GM23248 (cell line): ENCODE data around the gene PLXND1. TPM values are rescaled to one million over a fixed set of nuclear protein-coding genes. Genes with fewer than 3 reads are reported as not detected.

ENCODE experiments used
- DNase-seq: peaks from one replicate; pipeline ENCODE4 v3.0.0-alpha.2; 2015
- H2AFZ ChIP-seq: fragments of 200-600 bp; sonication (generic); 2 replicates; pipeline ENCODE4 v1.6.1; 2016; ENCODE audit warnings: antibody characterized with exemption
- H3F3A ChIP-seq: fragments of 200-600 bp; sonication (generic); 2 replicates; pipeline ENCODE4 v1.6.1; 2016; ENCODE audit warnings: mild to moderate bottlenecking, antibody characterized with exemption, mixed run types; ENCODE audit not compliant: insufficient read depth
- H3K27ac ChIP-seq: fragments of 200-600 bp; sonication (generic); 2 replicates; pipeline ENCODE4 v1.5.1; 2016; ENCODE audit warnings: mild to moderate bottlenecking
- H3K27me3 ChIP-seq: fragments of 200-600 bp; sonication (generic); replicated peaks from 2 replicates; pipeline ENCODE4 v1.6.1; 2016; ENCODE audit warnings: mild to moderate bottlenecking; ENCODE audit not compliant: insufficient read depth
- H3K36me3 ChIP-seq: fragments of 200-600 bp; sonication (generic); 2 replicates; pipeline ENCODE4 v1.6.1; 2016; ENCODE audit warnings: low read depth, mild to moderate bottlenecking
- H3K4me1 ChIP-seq: fragments of 200-600 bp; sonication (generic); 2 replicates; pipeline ENCODE4 v1.6.1; 2016; ENCODE audit warnings: mild to moderate bottlenecking; ENCODE audit not compliant: insufficient read depth
- H3K4me2 ChIP-seq: fragments of 200-600 bp; sonication (generic); one replicate; pipeline ENCODE4 v1.6.1; 2016; ENCODE audit warnings: mild to moderate bottlenecking; ENCODE audit not compliant: unreplicated experiment
- H3K4me3 ChIP-seq: fragments of 200-600 bp; sonication (generic); 2 replicates; pipeline ENCODE4 v1.5.1; 2016; ENCODE audit warnings: mild to moderate bottlenecking
- H3K79me2 ChIP-seq: fragments of 200-600 bp; sonication (generic); 2 replicates; pipeline ENCODE4 v1.6.1; 2016; ENCODE audit warnings: mild to moderate bottlenecking; ENCODE audit not compliant: insufficient read depth
- H3K9ac ChIP-seq: fragments of 200-600 bp; sonication (generic); 2 replicates; pipeline ENCODE4 v1.6.1; 2016; ENCODE audit warnings: mild to moderate bottlenecking
- H3K9me2 ChIP-seq: fragments of 200-600 bp; sonication (generic); 2 replicates; pipeline ENCODE4 v1.6.1; 2016; ENCODE audit warnings: mixed run types, mild to moderate bottlenecking, moderate library complexity; ENCODE audit not compliant: insufficient read depth
- H3K9me3 ChIP-seq: fragments of 200-600 bp; sonication (generic); one replicate; pipeline ENCODE4 v1.6.1; 2017; ENCODE audit warnings: low read depth
- H4K20me1 ChIP-seq: fragments of 200-600 bp; sonication (generic); 2 replicates; pipeline ENCODE4 v1.6.0; 2016; ENCODE audit not compliant: insufficient read depth
- EZH2 ChIP-seq: fragments of 200-600 bp; sonication (generic); IDR thresholded peaks from 2 replicates; pipeline ENCODE4 v1.6.1; 2018; ENCODE audit warnings: antibody characterized with exemption, mild to moderate bottlenecking; ENCODE audit not compliant: insufficient read depth, poor library complexity, severe bottlenecking
- EZH2phosphoT487 ChIP-seq: fragments of 200-600 bp; sonication (generic); IDR thresholded peaks from 2 replicates; pipeline ENCODE4 v1.6.1; 2018; ENCODE audit warnings: antibody characterized with exemption, moderate library complexity, mild to moderate bottlenecking, low read depth; ENCODE audit not compliant: insufficient read depth
- whole genome bisulfite sequencing, 2 experiments: methylation state at CpG; one replicate each; pipeline ENCODE4 v1.1.6; 2015 to 2017; ENCODE audit warnings: low lambda C conversion rate in 2 of 2, low coverage in 1 of 2; ENCODE audit errors: missing lambda C conversion rate in 2 of 2; 5-methylcytosine and 5-hydroxymethylcytosine counted together
- in situ Hi-C: fragments of 300-500 bp; cut with MboI; formaldehyde crosslinking; loops from 2 replicates; pipeline ENCODE4 v1.15.0; 2020
- polyA plus RNA-seq: library from polyadenylated mRNA; unstranded; fragments of >200 nt; fragmentation: Nextera tagmentation; extraction: Ambion mirVana; gene quantifications from 2 replicates; pipeline ENCODE4 v1.2.1, GENCODE V29; 2016
- total RNA-seq: library from RNA; depleted of rRNA; stranded (reverse); fragments of >200 nt; shearing (Covaris generic); gene quantifications from 2 replicates; pipeline ENCODE4 v1.2.3, GENCODE V29; 2014

PLXND1 gene
- total and polyA plus RNA-seq, 2 experiments from 2014 or later = 37.4 to 83.0 TPM

DNA sequence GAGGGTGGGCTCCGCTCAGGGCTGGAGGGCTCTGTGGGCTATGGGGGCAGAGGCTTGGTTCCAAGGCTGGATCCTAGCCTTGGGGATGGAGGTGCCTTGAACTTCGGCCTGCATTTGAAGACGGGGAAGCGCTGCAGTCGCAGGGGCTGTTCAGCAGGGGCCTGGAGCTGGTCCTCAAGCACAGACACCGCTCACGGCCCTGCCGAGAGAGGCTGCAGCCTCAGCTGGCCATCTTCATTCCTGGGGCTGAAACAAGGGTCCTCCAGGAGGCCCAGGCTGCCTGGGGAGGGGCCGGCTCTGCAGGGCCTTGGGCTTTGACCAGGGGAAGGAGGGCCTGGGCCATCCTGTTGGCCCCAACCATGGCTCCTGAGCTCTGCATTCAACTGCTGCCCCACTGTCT is 25.6 kb upstream of the PLXND1 start:
- no peaks in the 10 kb centered on the region for H3K9me3 ChIP-seq
- no peak for TF ChIP-seq EZH2phosphoT487
- no peak for TF ChIP-seq EZH2
- H3K9ac ChIP-seq = no peak overlapping the region
- H3K79me2 ChIP-seq = no peaks in the 10 kb centered on the region
- H4K20me1 ChIP-seq = no peaks in the 10 kb centered on the region
- DNase-seq = no peak
- H3K9me2 ChIP-seq = no peaks in the 10 kb centered on the region
- peaks cover 13% of the 10 kb centered on the region for H3K4me1 ChIP-seq
- WGBS, 2 experiments = 77 to 82% methylated on average over 9 of the region's 9 CpGs
- H3K36me3 ChIP-seq = no peaks in the 10 kb centered on the region
- no peak overlapping the region for H3K27ac ChIP-seq
- no peak overlapping the region for H3K4me2 ChIP-seq
- in situ Hi-C loops = loop anchor here (10.0 to 25.0 kb wide), 2 partner anchors 303 to 455 kb away; partner anchors contain the start of gene ALG1L2
- no peak overlapping the region for H3K4me3 ChIP-seq
- peaks cover 11% of the 10 kb centered on the region; the same call in 1 of the 2 replicates for H3F3A ChIP-seq
- no peak overlapping the region for H2AFZ ChIP-seq
- H3K27me3 ChIP-seq = no peaks in the 10 kb centered on the region

DNA sequence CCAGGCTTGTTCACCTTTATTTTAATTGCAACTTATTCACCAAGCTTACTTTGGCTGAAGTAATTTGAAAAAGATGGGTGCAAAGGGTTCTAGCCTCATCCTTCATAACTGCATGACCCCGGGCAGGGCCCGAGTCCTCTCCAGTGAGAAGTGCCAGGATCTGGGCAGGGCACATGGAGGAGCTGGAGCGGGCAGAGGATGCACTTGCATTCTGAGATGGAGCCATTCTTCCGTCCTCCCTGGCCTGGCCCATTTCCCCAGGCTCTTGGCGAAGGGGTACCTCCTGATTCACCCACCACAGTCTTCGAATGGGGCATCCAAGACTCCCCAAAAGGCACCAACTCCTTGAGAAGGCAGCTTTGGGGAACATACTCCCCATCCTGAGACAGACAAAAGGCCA is 22.5 kb upstream of the PLXND1 start:
- DNase-seq = no peak
- no peaks in the 10 kb centered on the region for H3K79me2 ChIP-seq
- H3K4me1 ChIP-seq = peaks cover 27% of the 10 kb centered on the region
- WGBS, 2 experiments = 72 to 75% methylated on average over 6 of the region's 6 CpGs
- no peaks in the 10 kb centered on the region for H3K9me3 ChIP-seq
- no peaks in the 10 kb centered on the region for H3K36me3 ChIP-seq
- peak overlapping the region; percentile 97; the same call in 1 of the 2 replicates for H3K27ac ChIP-seq
- H3K9ac ChIP-seq = no peak overlapping the region
- H3F3A ChIP-seq = peaks cover 23% of the 10 kb centered on the region
- in situ Hi-C loops = loop anchor here (25.0 kb wide), 1 partner anchor 458 kb away; the partner anchor contains the start of gene ALG1L2
- no peaks in the 10 kb centered on the region for H3K9me2 ChIP-seq
- TF ChIP-seq EZH2phosphoT487 = no peak
- no peak for TF ChIP-seq EZH2
- no peak overlapping the region for H3K4me2 ChIP-seq
- H2AFZ ChIP-seq = no peak overlapping the region
- H3K27me3 ChIP-seq = no peaks in the 10 kb centered on the region
- H3K4me3 ChIP-seq = no peak overlapping the region
- no peaks in the 10 kb centered on the region for H4K20me1 ChIP-seq

DNA sequence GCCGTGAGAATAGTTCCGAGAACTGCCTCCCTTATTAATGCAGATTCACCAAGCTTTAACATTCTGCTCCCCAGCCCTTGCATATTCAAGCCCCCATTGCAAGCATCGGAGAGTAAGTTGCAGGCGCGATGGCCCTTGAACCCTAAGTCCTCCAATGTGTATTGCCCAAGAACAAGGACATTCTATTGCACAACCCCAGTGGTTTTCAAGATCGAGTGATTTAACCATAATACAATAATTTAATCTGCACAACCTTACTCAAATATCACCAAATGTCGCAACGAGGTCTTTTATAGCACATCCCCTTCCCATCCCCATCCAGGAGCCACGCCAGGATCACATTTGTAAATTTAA is 21.7 kb upstream of the PLXND1 start:
- 7 to 11% methylated on average over 9 of the region's 9 CpGs for WGBS, 2 experiments
- Histone ChIP-seq H3K4me3 (peak overlapping the region; percentile 62), H3K36me3 (no peaks in the 10 kb centered on the region), H3K4me2 (peak overlapping the region; percentile 77), H3F3A (peaks cover 23% of the 10 kb centered on the region), H3K27me3 (no peaks in the 10 kb centered on the region), H3K79me2 (no peaks in the 10 kb centered on the region), H4K20me1 (no peaks in the 10 kb centered on the region), H3K4me1 (peaks cover 27% of the 10 kb centered on the region), H2AFZ (peak overlapping the region; percentile 79), H3K27ac (peak overlapping the region; percentile 97), H3K9me2 (no peaks in the 10 kb centered on the region), H3K9ac (peak overlapping the region; percentile 84), H3K9me3 (no peaks in the 10 kb centered on the region)
- TF ChIP-seq EZH2phosphoT487 = no peak
- no peak for TF ChIP-seq EZH2
- in situ Hi-C loops = loop anchor here (25.0 kb wide), 1 partner anchor 459 kb away; the partner anchor contains the start of gene ALG1L2
- no peak for DNase-seq

DNA sequence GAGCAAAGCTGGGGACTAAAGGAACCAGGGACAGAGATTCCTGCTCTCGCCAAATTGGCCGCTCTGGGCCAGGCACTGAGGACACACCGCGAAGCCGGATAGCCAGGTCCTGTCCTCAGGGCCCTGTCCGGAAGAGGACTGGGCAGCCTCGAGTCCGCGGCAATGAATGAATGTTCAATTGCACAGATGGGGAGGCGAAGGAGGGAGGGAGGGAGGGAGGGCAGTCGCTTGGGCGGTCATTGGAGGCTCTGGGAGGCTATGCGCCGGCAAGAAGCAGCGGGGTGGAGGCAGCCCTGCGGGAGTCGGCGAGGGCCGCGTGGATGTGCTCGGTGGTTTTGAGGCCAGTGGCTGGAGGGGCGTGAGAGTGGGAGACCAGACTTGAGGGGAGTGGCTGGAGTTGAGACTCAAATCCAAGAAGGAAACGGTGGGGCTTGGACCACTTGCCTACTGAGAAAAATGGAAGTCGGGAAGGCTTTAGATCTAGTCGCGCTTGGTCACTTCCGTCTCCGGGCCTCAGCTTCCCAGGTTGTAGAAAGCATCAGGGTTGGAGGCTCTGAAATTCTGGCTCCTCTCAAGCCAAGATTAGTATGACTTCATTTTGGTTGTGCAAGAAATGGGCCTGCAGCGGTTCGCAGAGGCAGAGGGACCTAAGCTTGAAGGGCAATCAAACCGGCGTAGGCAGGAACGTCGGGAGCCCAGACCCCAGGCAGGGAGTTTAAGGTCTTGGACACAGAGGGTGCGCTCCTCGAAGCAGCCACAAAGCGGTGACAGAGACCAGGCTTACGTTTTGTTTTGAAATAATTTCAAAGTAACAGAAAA is 21.1 kb upstream of the PLXND1 start:
- H3K4me2 ChIP-seq = peak overlapping the region; percentile 77
- peak overlapping the region; percentile 79 for H2AFZ ChIP-seq
- in situ Hi-C loops = loop anchor here (25.0 kb wide), 1 partner anchor 460 kb away; the partner anchor contains the start of gene ALG1L2

More for the DNA sequence above, 21.1 kb upstream of the PLXND1 start:
- DNase-seq = peak; percentile 92
- H3F3A ChIP-seq = peaks cover 23% of the 10 kb centered on the region
- no peaks in the 10 kb centered on the region for H3K27me3 ChIP-seq
- no peaks in the 10 kb centered on the region for H3K36me3 ChIP-seq
- peaks cover 27% of the 10 kb centered on the region for H3K4me1 ChIP-seq
- 1 to 3% methylated on average over 26 to 38 of the region's 38 CpGs for WGBS, 2 experiments
- peak overlapping the region; percentile 62 for H3K4me3 ChIP-seq
- H3K9me3 ChIP-seq = no peaks in the 10 kb centered on the region
- TF ChIP-seq EZH2phosphoT487 (no peak), EZH2 (no peak)
- H3K27ac ChIP-seq = peak overlapping the region; percentile 97
- H3K9me2 ChIP-seq = no peaks in the 10 kb centered on the region
- no peaks in the 10 kb centered on the region for H3K79me2 ChIP-seq
- H4K20me1 ChIP-seq = no peaks in the 10 kb centered on the region
- H3K9ac ChIP-seq = peak overlapping the region; percentile 84
